ENCODE data around the gene CLIP4. TPM values are rescaled to one million over a fixed set of nuclear protein-coding genes. Genes with fewer than 3 reads are reported as not detected.

Gene CLIP4
- total RNA-seq, 1 donor from 2014 or later = 48.2 TPM

Other genes starting within 250 kb of the CLIP4 start
- 10.9 TPM for gene TRMT61B, start 245.1 kb upstream of the CLIP4 start, total RNA-seq
- 98.8 TPM for gene WDR43, start 220.7 kb upstream of the CLIP4 start, total RNA-seq
- gene TOGARAM2, start 134.1 kb upstream of the CLIP4 start, total RNA-seq = 0.39 TPM
- gene PCARE, start 40.9 kb upstream of the CLIP4 start, total RNA-seq = 0.06 TPM

Measured in mesenteric fat pad (tissue), 1 donor.